H9 (cell line): ENCODE measurements around the gene DAND5. TPM values are rescaled to one million over a fixed set of nuclear protein-coding genes. Genes with fewer than 3 reads are reported as not detected.
A peak's percentile ranks its signal among the peaks of the same experiment; 100 is the strongest.

Experiments used
- DNase-seq: peaks from one replicate; pipeline ENCODE4 v3.0.0-alpha.2; 2017
- H2AFZ ChIP-seq: one replicate; pipeline ENCODE4 v1.6.1; 2013; ENCODE audit warnings: mild to moderate bottlenecking, low read length, control low read depth, moderate library complexity
- H2AK5ac ChIP-seq: 2 replicates; pipeline ENCODE4 v1.6.1; 2013; ENCODE audit warnings: low read length, control low read depth, mixed read lengths; ENCODE audit not compliant: insufficient read length
- H2BK120ac ChIP-seq: one replicate; pipeline ENCODE4 v1.6.1; 2013; ENCODE audit warnings: low read depth, mild to moderate bottlenecking, low read length, control low read depth, inconsistent platforms; ENCODE audit not compliant: poor library complexity, severe bottlenecking
- H2BK12ac ChIP-seq: 2 replicates; pipeline ENCODE4 v1.6.1; 2013; ENCODE audit warnings: low read length, control low read depth, mixed read lengths, low read depth; ENCODE audit not compliant: insufficient read length
- H2BK15ac ChIP-seq: 2 replicates; pipeline ENCODE4 v1.6.1; 2013; ENCODE audit warnings: low read depth, low read length, control low read depth
- H2BK20ac ChIP-seq: one replicate; pipeline ENCODE4 v1.6.1; 2013; ENCODE audit warnings: low read depth, mild to moderate bottlenecking, low read length, control low read depth, inconsistent platforms; ENCODE audit not compliant: poor library complexity, severe bottlenecking
- H2BK5ac ChIP-seq: 2 replicates; pipeline ENCODE4 v1.6.1; 2013; ENCODE audit warnings: low read length, control low read depth, mixed read lengths; ENCODE audit not compliant: insufficient read length
- H3K14ac ChIP-seq: 2 replicates; pipeline ENCODE4 v1.6.1; 2013; ENCODE audit warnings: low read length, control low read depth; ENCODE audit not compliant: insufficient read depth
- H3K18ac ChIP-seq: 2 replicates; pipeline ENCODE4 v1.6.1; 2013; ENCODE audit warnings: low read depth, mild to moderate bottlenecking, mixed read lengths, low read length, control low read depth; ENCODE audit not compliant: insufficient read length
- H3K23ac ChIP-seq: 2 replicates; pipeline ENCODE4 v1.6.1; 2013; ENCODE audit warnings: low read length, control low read depth, mixed read lengths, low read depth; ENCODE audit not compliant: insufficient read length
- H3K23me2 ChIP-seq: 2 replicates; pipeline ENCODE4 v1.6.1; 2013; ENCODE audit warnings: low read depth, mild to moderate bottlenecking, mixed read lengths, low read length, control low read depth; ENCODE audit not compliant: insufficient read length, poor library complexity, severe bottlenecking
- H3K27ac ChIP-seq: 2 replicates; pipeline ENCODE4 v1.5.1; 2013; ENCODE audit warnings: low read length, control low read depth, mixed read lengths, low read depth; ENCODE audit not compliant: insufficient read length
- H3K27me3 ChIP-seq: 2 replicates; pipeline ENCODE4 v1.6.1; 2013; ENCODE audit warnings: low read length, control low read depth, inconsistent platforms; ENCODE audit not compliant: insufficient read depth
- H3K4ac ChIP-seq: 2 replicates; pipeline ENCODE4 v1.6.1; 2013; ENCODE audit warnings: low read depth, mild to moderate bottlenecking, control low read depth, inconsistent platforms, low read length, moderate library complexity
- H3K4me1 ChIP-seq: 2 replicates; pipeline ENCODE4 v1.6.1; 2013; ENCODE audit warnings: low read length, control low read depth, inconsistent platforms; ENCODE audit not compliant: insufficient read depth
- H3K4me2 ChIP-seq: 2 replicates; pipeline ENCODE4 v1.6.1; 2013; ENCODE audit warnings: low read length, control low read depth, mixed read lengths; ENCODE audit not compliant: insufficient read length, insufficient read depth
- H3K56ac ChIP-seq: 2 replicates; pipeline ENCODE4 v1.6.1; 2013; ENCODE audit warnings: low read depth, mild to moderate bottlenecking, mixed read lengths, low read length, control low read depth; ENCODE audit not compliant: insufficient read length
- H3K79me1 ChIP-seq: 2 replicates; pipeline ENCODE4 v1.6.1; 2013; ENCODE audit warnings: low read depth, mild to moderate bottlenecking, moderate library complexity, low read length, control low read depth, inconsistent platforms; ENCODE audit not compliant: insufficient read depth, poor library complexity, severe bottlenecking
- H3K79me2 ChIP-seq: 2 replicates; pipeline ENCODE4 v1.6.1; 2013; ENCODE audit warnings: low read length, control low read depth, inconsistent platforms; ENCODE audit not compliant: insufficient read depth
- H3K9ac ChIP-seq: 2 replicates; pipeline ENCODE4 v1.6.1; 2013; ENCODE audit warnings: low read length, control low read depth, mixed read lengths; ENCODE audit not compliant: insufficient read length; ENCODE audit errors: extremely low read depth
- H3K9me3 ChIP-seq: one replicate; pipeline ENCODE4 v1.6.1; 2013; ENCODE audit warnings: low read depth, low read length, inconsistent platforms; ENCODE audit not compliant: control insufficient read depth
- H3T11ph ChIP-seq: one replicate; pipeline ENCODE4 v1.6.1; 2013; ENCODE audit warnings: mild to moderate bottlenecking, low read length, control low read depth, inconsistent platforms
- H4K20me1 ChIP-seq: one replicate; pipeline ENCODE4 v1.6.1; 2013; ENCODE audit not compliant: control insufficient read depth, insufficient read length, insufficient read depth
- H4K5ac ChIP-seq: 2 replicates; pipeline ENCODE4 v1.6.1; 2013; ENCODE audit warnings: low read depth, mild to moderate bottlenecking, mixed read lengths, low read length, control low read depth; ENCODE audit not compliant: insufficient read length
- H4K8ac ChIP-seq: replicated peaks from 2 replicates; pipeline ENCODE4 v1.6.1; 2013; ENCODE audit warnings: low read length, control low read depth, mixed read lengths, low read depth; ENCODE audit not compliant: insufficient read length
- H4K91ac ChIP-seq: 2 replicates; pipeline ENCODE4 v1.6.1; 2013; ENCODE audit warnings: low read depth, mild to moderate bottlenecking, moderate library complexity, mixed read lengths, low read length, control low read depth; ENCODE audit not compliant: insufficient read length
- H3K27ac Mint-ChIP-seq, 3 experiments: 2 replicates in 2 of 3; 3 replicates in 1 of 3; pipeline ENCODE4 v1.8.0; 2020 to 2021; ENCODE audit warnings: mixed read lengths in 3 of 3, mild to moderate bottlenecking in 1 of 3, moderate library complexity in 1 of 3
- H3K27me3 Mint-ChIP-seq: 2 replicates; pipeline ENCODE4 v1.8.0; 2021; ENCODE audit warnings: low read depth, mild to moderate bottlenecking, moderate library complexity, mixed read lengths
- H3K36me3 Mint-ChIP-seq, 3 experiments: 2 replicates in 2 of 3; 3 replicates in 1 of 3; pipeline ENCODE4 v1.8.0; 2020 to 2021; ENCODE audit warnings: low read depth in 3 of 3, mixed read lengths in 3 of 3; ENCODE audit not compliant: insufficient read depth in 1 of 3
- H3K4me1 Mint-ChIP-seq, 2 experiments: 2 replicates each; pipeline ENCODE4 v1.8.0; 2020; ENCODE audit warnings: mixed read lengths in 2 of 2
- H3K4me3 Mint-ChIP-seq, 2 experiments: 2 replicates in 1 of 2; 3 replicates in 1 of 2; pipeline ENCODE4 v1.8.0; 2020 to 2021; ENCODE audit warnings: mild to moderate bottlenecking in 2 of 2, mixed read lengths in 2 of 2, moderate library complexity in 1 of 2
- H3K9me3 Mint-ChIP-seq, 2 experiments: 2 replicates in 1 of 2; 3 replicates in 1 of 2; pipeline ENCODE4 v1.8.0; 2020; ENCODE audit warnings: mild to moderate bottlenecking in 2 of 2, mixed read lengths in 2 of 2, moderate library complexity in 1 of 2
- WGBS: extraction: QIAGEN DNeasy Blood & Tissue Kit; methylation state at CpG from one replicate; pipeline ENCODE4 v1.1.7; 2013; ENCODE audit warnings: missing lambda C conversion rate, low lambda C conversion rate, mixed read lengths; ENCODE audit not compliant: insufficient read length; ENCODE audit errors: extremely low coverage; 5-methylcytosine and 5-hydroxymethylcytosine counted together
- total RNA-seq: library from RNA; stranded (reverse); gene quantifications from 2 replicates; pipeline ENCODE4 v1.2.1, GENCODE V29; 2021
- TF ChIP-seq, protein P1 (sequence below): fragments of 200-600 bp; sonication (generic); conservative IDR thresholded peaks from 3 replicates; pipeline ENCODE4 v1.8.0; 2021; ENCODE audit warnings: antibody characterized with exemption, mild to moderate bottlenecking

DAND5 gene
- total RNA-seq, 1 experiment from 2014 or later, result 0.11 TPM

DNA sequence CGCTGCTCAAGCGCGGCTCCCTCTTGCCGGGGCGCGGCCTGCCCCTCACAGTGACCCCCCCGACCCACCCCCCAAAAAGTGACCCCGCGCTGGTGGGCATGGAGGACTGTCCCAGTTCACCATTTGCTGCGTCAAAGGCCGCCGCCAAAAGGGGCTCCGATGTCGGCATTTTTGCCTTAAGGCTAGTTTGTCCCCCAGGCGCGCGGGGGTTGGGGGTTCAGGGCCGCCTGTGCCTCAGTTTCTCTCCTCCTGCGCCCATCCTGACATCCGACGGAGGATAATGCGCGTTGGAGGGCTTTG, 43.0 kb downstream of the DAND5 start:
- H4K5ac ChIP-seq, result no peak overlapping the region
- no peaks in the 10 kb centered on the region for H3K9me3 ChIP-seq
- no peak overlapping the region for H3K4ac ChIP-seq
- Mint-ChIP-seq H3K4me1 (peaks cover 20 to 60% of the 10 kb centered on the region in 2 experiments), H3K27ac (no peak overlapping the region), H3K27me3 (peaks cover 100% of the 10 kb centered on the region), H3K9me3 (peaks cover 4 to 11% of the 10 kb centered on the region in 2 experiments), H3K36me3 (no peaks in the 10 kb centered on the region), H3K4me3 (peak overlapping the region in 1 of 2 experiments; percentile 65; a peak in 2 of 5 replicates)
- H3K27me3 ChIP-seq, result peaks cover 95% of the 10 kb centered on the region
- H2BK120ac ChIP-seq, result no peak overlapping the region
- peaks cover 5% of the 10 kb centered on the region for H3K23me2 ChIP-seq
- H3K9ac ChIP-seq, result no peak overlapping the region
- H3T11ph ChIP-seq, result no peak overlapping the region
- no peak overlapping the region for H4K91ac ChIP-seq
- H2BK20ac ChIP-seq, result no peak overlapping the region
- H4K8ac ChIP-seq, result no peak overlapping the region
- no peak overlapping the region for H2BK12ac ChIP-seq
- peaks cover 2% of the 10 kb centered on the region for H4K20me1 ChIP-seq
- peak overlapping the region; percentile 20 for H3K4me2 ChIP-seq
- no peak overlapping the region for H2BK5ac ChIP-seq
- H3K56ac ChIP-seq, result no peak overlapping the region
- H3K79me2 ChIP-seq, result no peaks in the 10 kb centered on the region
- no CpG with 5 or more reads among the region's 23 CpGs for WGBS
- no peak overlapping the region for H3K14ac ChIP-seq
- H3K79me1 ChIP-seq, result no peaks in the 10 kb centered on the region
- H3K23ac ChIP-seq, result no peak overlapping the region
- no peak for DNase-seq
- no peak overlapping the region for H3K27ac ChIP-seq
- no peak overlapping the region for H2BK15ac ChIP-seq
- H2AK5ac ChIP-seq, result no peak overlapping the region
- H2AFZ ChIP-seq, result no peak overlapping the region
- TF ChIP-seq, protein P1, sequence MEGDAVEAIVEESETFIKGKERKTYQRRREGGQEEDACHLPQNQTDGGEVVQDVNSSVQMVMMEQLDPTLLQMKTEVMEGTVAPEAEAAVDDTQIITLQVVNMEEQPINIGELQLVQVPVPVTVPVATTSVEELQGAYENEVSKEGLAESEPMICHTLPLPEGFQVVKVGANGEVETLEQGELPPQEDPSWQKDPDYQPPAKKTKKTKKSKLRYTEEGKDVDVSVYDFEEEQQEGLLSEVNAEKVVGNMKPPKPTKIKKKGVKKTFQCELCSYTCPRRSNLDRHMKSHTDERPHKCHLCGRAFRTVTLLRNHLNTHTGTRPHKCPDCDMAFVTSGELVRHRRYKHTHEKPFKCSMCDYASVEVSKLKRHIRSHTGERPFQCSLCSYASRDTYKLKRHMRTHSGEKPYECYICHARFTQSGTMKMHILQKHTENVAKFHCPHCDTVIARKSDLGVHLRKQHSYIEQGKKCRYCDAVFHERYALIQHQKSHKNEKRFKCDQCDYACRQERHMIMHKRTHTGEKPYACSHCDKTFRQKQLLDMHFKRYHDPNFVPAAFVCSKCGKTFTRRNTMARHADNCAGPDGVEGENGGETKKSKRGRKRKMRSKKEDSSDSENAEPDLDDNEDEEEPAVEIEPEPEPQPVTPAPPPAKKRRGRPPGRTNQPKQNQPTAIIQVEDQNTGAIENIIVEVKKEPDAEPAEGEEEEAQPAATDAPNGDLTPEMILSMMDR, result no peak
- H3K18ac ChIP-seq, result no peak overlapping the region
- peaks cover 4% of the 10 kb centered on the region; the same call in 1 of the 2 replicates for H3K4me1 ChIP-seq
